NCI-H2171 treated with DMSO at 0.1 percent for 48 hours (cell line): ENCODE measurements around the gene MICU1.
"Not testable (repeated sequence)": the region's sequence is repeated elsewhere in the genome, so short reads cannot be mapped to it uniquely, and the experiment has no call there.

ENCODE experiments used
- DNase-seq: peaks from one replicate; lab custom pipeline; 2025; lab: John Stamatoyannopoulos, UW

The MICU1 gene

DNA sequence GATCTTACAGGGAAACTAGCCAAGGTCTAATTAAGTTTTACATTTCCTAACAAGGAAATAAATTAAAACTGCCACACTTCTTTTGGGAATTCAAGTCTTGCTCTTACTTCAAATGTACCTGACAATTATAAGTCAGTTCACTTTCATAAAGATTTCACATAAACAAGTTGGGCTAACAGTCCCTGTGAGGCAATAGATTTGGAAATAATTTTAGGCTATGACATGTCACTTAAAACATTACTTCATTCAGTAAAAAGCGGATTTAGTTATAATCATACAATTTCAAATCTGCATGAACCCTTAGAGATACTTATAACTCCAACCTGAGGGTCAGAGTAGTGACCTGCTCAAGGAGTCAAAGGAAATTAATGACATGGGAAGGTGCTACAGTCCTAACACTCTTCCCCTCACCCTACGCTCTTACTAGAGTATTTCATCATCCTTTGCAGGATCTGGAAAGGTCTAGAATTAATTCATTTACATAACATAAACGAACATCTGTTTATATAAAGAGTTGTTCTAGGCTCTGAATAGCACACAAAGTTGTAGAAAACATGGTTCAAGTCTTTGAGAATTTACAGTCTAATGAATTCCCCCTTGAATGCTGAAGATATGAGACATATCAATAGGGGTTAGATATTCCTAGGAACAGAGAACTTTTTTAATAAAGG, 238.8 kb downstream of the MICU1 start:
- no peak for DNase-seq

DNA sequence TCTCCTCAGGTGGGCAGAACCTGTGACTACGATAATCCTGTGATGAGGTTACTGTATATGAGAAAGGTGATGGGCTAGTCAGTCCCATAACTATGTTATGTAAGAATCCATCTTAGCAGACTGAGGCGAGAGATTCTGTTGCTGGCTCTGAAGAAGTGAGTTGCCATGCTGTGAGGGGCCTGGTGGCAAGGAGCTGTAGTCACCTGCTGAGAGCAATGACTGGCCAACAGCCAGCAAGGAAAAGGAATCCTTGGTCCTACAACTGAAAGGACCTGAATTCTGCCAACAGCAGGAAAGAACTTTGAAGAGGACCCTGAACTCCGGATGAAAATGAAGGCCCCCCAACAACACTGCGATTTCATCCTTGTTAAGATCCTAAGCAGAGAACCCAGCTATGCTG, 240.2 kb downstream of the MICU1 start:
- DNase-seq: no peak

GRCh38 chr10:72384982-72385381, 240.9 kb downstream of the MICU1 start:
- not testable (repeated sequence) for DNase-seq

DNA sequence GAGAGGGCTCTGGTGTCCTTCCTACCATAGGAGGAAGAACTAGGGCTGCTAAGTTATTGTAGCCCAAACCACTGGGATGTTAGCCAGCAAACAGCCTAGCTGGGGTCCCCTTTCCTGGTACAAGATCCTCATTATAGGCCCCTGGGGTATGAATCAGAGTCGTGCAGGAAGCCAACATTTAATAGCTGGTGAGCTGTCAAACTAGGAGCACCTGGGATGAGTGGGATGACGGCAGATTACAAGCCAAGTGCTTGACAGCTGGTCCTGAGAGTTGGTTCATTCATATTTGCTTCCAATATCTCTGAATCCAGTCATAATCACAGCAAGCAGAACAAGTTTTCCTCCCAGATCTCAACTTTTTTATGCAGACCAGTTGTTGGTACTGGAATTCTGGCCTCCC, 246.1 kb downstream of the MICU1 start:
- no peak for DNase-seq

GRCh38 chr10:72379062-72379461, 246.8 kb downstream of the MICU1 start:
- no peak for DNase-seq

DNA sequence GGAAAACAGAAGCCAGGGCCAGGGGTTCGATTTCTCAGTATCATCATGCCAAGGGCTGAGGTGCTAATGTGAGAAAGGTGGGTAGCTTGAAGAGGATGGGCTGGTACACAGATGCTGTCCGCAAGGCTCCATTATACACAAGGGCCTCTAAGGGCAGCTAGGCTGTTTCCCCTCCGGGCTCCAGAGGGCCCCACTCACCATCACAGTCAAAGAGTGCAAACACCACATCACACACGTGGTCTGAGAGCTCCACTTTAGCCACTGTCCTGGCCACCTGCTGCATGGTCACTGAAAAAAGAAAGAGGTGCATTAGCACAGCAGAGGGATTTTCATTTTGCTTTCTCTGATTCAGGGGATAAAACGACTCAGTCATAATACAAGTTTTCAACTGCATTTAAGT, 250.3 kb downstream of the MICU1 start:
- no peak for DNase-seq

DNA sequence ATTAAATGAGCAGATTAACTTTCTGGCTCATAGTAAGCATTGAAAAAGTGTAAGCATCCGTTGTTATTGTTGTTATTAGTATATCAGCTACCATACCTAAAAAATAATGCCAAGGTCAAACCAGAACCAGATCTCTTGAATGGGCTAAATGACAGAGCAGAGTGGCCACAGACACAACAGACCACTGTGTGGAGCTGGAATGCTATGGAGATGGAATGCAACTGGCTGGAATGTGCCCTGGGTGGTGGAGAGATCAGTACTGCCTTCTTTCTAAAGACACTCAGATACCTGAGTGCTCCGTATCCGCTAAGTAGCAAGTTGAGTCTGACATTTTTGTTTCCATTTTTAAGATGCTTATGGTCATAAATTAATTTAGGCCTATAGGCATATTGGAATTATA, 250.7 kb downstream of the MICU1 start:
- no peak for DNase-seq

DNA sequence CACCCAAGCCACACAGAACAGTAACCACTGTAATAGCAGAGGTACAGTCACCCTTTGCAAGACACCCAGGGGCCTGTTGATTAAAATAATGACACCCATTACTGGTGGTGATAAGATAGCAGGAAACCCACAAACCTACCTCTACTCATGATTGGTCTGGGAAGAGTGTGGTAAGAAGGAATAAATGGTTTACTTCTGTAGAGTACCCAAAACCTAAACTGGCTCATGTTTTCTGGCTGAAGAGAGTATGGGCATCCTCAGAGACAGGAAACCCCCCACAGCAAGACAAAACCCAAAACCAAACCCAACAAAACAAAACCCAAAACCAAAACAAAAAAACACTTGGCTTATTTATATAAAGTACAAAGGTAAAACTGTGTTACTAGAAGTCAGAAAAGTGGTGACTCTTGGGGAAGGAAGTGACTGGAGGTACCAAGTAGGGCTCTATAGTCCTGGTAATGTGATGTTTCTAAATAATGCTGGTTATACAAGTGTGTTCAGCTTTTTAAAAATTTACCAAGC, 255.6 kb downstream of the MICU1 start:
- no peak for DNase-seq

DNA sequence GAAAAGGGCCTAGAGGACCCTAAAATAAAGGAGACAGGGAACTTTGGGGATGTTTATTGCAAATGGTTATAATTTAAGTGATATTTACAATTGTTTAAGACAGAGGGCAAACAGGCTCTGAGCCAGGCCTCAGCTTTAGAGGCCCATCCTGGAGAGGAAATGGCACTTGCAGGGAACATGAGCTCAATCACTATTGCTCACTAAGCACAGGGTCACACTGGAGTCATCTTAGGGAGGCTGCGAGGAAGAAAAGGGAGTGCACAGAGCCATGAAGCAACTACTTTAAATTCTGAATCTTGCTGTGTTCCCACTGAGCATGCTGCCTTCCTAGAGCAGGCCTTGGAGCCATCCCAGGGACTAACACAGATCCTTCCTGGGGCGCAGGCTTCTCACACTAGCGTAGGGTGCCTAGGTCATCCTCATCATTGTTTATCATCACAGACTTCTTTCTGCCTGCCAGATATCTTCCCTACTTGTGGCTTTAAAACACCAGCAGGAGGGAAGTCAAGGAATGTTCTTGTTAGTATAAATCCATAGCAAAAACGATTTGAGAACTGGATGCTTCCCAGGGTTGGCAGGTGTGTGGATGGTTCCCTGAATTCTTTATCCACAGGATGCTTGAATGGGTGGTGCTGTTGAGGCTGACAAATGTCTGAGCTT, 258.4 kb downstream of the MICU1 start:
- DNase-seq: no peak

- no peak for DNase-seq
Measured at GRCh38 chr10:72365106-72365895, 260.6 kb downstream of the MICU1 start.

GRCh38 chr10:72364239-72364777, 261.6 kb downstream of the MICU1 start:
- DNase-seq: peak; percentile 91

GRCh38 chr10:72356987-72357386, 268.9 kb downstream of the MICU1 start:
- DNase-seq: no peak

GRCh38 chr10:72356115-72356514, 269.8 kb downstream of the MICU1 start:
- no peak for DNase-seq

DNA sequence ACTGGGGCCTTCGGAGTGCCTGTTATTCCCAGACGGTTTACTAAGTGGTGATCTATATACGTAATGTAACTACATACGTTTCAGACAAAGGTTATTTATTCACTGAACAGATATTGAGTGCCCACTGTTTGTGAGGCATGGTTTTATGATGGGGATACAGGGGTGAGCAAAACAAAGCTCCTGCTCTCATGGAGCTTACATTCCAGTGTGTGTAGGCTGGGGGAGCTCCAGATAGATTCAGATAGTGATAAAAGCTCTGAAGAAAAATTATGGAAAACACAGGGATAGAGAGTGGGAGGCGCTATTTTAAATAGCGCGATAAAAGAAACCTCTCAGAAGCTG, 270.7 kb downstream of the MICU1 start:
- no peak for DNase-seq

DNA sequence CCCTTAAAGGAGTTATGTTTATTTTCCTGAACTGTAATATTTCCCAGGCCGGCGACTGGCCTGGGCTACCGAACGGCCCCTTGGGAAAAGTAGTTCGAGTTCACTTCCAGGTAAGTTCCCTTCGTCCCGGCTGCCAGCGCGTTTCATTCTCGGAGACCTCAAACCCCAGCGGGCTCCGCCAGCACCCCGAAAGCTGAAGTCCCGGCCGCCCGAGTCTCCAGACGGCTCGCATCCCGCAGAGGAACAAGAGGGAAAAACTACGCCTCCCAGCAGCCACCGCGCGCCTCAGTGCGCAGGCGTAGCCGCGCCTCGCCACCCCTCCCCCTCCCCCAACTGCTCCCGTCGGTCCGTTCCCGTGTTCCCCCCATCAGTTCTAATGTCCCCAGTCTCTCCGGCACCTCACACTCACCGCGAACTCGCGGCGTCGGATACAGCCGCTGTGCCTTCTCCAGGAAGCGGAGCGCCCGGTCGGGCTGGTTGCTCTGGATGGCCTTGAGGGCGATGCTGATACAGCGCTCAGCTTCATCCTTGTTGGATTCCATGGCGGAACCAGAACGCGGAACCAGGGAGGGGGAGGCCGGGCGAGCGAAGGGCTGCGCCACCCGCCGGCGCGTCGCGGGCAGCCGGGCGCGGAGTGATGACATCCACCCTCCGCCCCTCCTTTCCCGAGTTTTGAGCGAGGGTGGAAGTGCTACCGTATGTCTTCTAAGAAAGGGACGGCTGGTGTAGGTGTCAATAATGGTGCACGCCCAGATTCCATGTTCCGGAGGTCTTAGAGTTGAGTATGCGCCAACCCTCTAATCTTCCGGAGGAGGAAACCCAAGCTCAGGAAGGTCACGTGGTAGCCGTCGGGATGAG, 271.3 kb downstream of the MICU1 start, which contains the start of gene DNAJB12:
Gene DNAJB12 (minus strand): TSS at position 564 of the 858 bp plus-strand sequence. CDS start 22 bp downstream, at position 542.
- DNase-seq: peak; percentile 93

DNA sequence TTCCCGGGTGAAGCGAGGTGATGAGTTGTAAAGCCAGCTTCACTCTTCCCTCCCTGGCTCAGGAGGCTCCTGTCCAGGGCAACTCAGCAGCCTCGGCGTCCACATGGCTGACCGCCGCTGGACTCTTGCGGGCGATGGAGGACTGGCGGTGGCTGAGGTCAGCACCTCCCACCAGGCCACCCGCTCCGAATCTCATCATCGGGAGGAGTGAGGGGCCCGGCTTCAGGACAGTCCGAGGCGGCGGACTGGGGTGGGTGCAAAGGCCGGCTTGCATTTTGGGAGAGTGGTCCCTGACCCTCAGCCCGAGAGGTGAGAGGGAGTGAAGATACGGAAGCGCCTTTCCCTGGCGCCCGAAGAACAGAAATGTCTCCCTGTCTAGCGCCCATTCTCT, 271.9 kb downstream of the MICU1 start:
- no peak for DNase-seq

GRCh38 chr10:72353028-72353964, 272.6 kb downstream of the MICU1 start:
- peak; percentile 49 for DNase-seq

DNA sequence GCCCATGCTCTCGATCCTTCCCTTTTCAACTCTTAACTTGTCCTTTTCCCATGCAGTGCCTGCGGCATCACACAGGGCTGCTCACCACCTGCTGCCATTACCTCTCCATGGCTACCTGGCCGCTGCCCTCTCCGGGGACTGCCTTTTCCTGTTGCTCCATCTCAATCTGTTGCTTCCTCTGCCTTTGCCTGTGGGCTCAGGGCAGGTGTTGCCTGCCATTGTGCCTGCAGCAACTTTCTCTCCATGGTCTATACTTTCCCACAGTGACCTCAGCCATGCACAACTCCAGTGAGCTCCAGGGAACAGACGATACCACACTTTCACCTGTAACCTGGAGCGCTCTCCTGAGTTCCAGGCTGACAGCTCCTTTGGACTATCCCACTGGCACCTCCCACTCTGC, 274.4 kb downstream of the MICU1 start:
- DNase-seq: no peak

GRCh38 chr10:72349438-72349837, 276.4 kb downstream of the MICU1 start:
- no peak for DNase-seq

- DNase-seq: no peak
Measured at GRCh38 chr10:72348282-72348681, 277.6 kb downstream of the MICU1 start.
